HG03342 (cell line): ENCODE data around the gene XRN1.
"Not testable (repeated sequence)": the region's sequence is repeated elsewhere in the genome, so short reads cannot be mapped to it uniquely, and the experiment has no call there.

Experiments
- ATAC-seq: cut with Tn5 transposase; IDR thresholded peaks from one replicate; pipeline ENCODE4 v1.9.1; 2021; ENCODE audit warnings: mild to moderate bottlenecking, moderate library complexity; ENCODE audit not compliant: unreplicated experiment

XRN1 gene

GRCh38 chr3:142353571-142353970 lies 94.3 kb downstream of the XRN1 start:
- no peak for ATAC-seq

GRCh38 chr3:142352698-142353097 lies 95.1 kb downstream of the XRN1 start:
- not testable (repeated sequence) for ATAC-seq

- ATAC-seq = no peak
These were observed 99.4 kb downstream of the XRN1 start for GRCh38 chr3:142348460-142348859.

- ATAC-seq = no peak
These were observed 109.8 kb downstream of the XRN1 start for GRCh38 chr3:142337994-142338393.

GRCh38 chr3:142332390-142332789 lies 115.4 kb downstream of the XRN1 start:
- no peak for ATAC-seq

GRCh38 chr3:142324275-142324953 lies 123.4 kb downstream of the XRN1 start:
- ATAC-seq = not testable (repeated sequence)

GRCh38 chr3:142319912-142320311 lies 127.9 kb downstream of the XRN1 start:
- ATAC-seq = no peak

GRCh38 chr3:142319094-142319493 lies 128.7 kb downstream of the XRN1 start:
- ATAC-seq = no peak

GRCh38 chr3:142318331-142318730 lies 129.5 kb downstream of the XRN1 start:
- ATAC-seq = no peak

GRCh38 chr3:142315978-142316388 lies 131.9 kb downstream of the XRN1 start:
- not testable (repeated sequence) for ATAC-seq

- ATAC-seq = no peak
These were observed 132.8 kb downstream of the XRN1 start for GRCh38 chr3:142315083-142315482.

GRCh38 chr3:142310439-142310838 lies 137.4 kb downstream of the XRN1 start:
- ATAC-seq = no peak

GRCh38 chr3:142302847-142303246 lies 145.0 kb downstream of the XRN1 start:
- not testable (repeated sequence) for ATAC-seq

- ATAC-seq = no peak
These were observed 149.2 kb downstream of the XRN1 start for GRCh38 chr3:142298626-142299025.

- ATAC-seq = no peak
These were observed 151.3 kb downstream of the XRN1 start for GRCh38 chr3:142296507-142296906.

- ATAC-seq = no peak
These were observed 159.8 kb downstream of the XRN1 start for GRCh38 chr3:142287866-142288638.

- ATAC-seq = no peak
These were observed 162.7 kb downstream of the XRN1 start for GRCh38 chr3:142285083-142285517.

GRCh38 chr3:142282503-142282902 lies 165.3 kb downstream of the XRN1 start:
- ATAC-seq = no peak

GRCh38 chr3:142281474-142281873 lies 166.4 kb downstream of the XRN1 start:
- ATAC-seq = no peak

GRCh38 chr3:142279965-142280590 lies 167.8 kb downstream of the XRN1 start:
- peak; percentile 86 for ATAC-seq

- ATAC-seq = no peak
These were observed 169.4 kb downstream of the XRN1 start for GRCh38 chr3:142278451-142278850.

- no peak for ATAC-seq
These were observed 171.1 kb downstream of the XRN1 start for GRCh38 chr3:142276781-142277180.
